ENCODE data around the gene L3MBTL4. TPM values are rescaled to one million over a fixed set of nuclear protein-coding genes. Genes with fewer than 3 reads are reported as not detected.
"Not testable (repeated sequence)": the region's sequence is repeated elsewhere in the genome, so short reads cannot be mapped to it uniquely, and the experiment has no call there.

Gene L3MBTL4
- total RNA-seq, 3 donors from 2014 or later = 4.9 to 13.9 (median 5.4) TPM

GRCh38 chr18:6056171-6056910 is 358.4 kb downstream of the L3MBTL4 start:
- no peak for TF ChIP-seq CTCF (IDR thresholded peaks at IDR 0.05)
- H3K4me1 ChIP-seq (ENCODE audit: low read depth) = no peaks in the 10 kb centered on the region
- DNase-seq (no peak), ATAC-seq (no peak)
- H3K36me3 ChIP-seq (ENCODE audit: low read depth) = no peaks in the 10 kb centered on the region
- no peak overlapping the region for H3K4me3 ChIP-seq
- no peaks in the 10 kb centered on the region for H3K9me3 ChIP-seq
- intact Hi-C loops (cut with DNase I, micrococcal nuclease) = no loop called here

- DNase-seq = no peak
- no peak for ATAC-seq
- intact Hi-C loops (cut with DNase I, micrococcal nuclease) = no loop called here
- Histone ChIP-seq H3K36me3 (ENCODE audit: low read depth) (no peaks in the 10 kb centered on the region), H3K9me3 (no peaks in the 10 kb centered on the region), H3K4me3 (no peak overlapping the region), H3K4me1 (ENCODE audit: low read depth) (no peaks in the 10 kb centered on the region)
- TF ChIP-seq CTCF (IDR thresholded peaks at IDR 0.05) = no peak
These were observed 359.0 kb downstream of the L3MBTL4 start for GRCh38 chr18:6055711-6056110.

GRCh38 chr18:6054256-6054842 is 360.4 kb downstream of the L3MBTL4 start:
- no peaks in the 10 kb centered on the region for H3K36me3 ChIP-seq (ENCODE audit: low read depth)
- DNase-seq (no peak), ATAC-seq (no peak)
- H3K4me1 ChIP-seq (ENCODE audit: low read depth) = no peaks in the 10 kb centered on the region
- no peak for TF ChIP-seq CTCF (IDR thresholded peaks at IDR 0.05)
- intact Hi-C loops (cut with DNase I, micrococcal nuclease) = no loop called here
- H3K9me3 ChIP-seq = no peaks in the 10 kb centered on the region
- no peak overlapping the region for H3K4me3 ChIP-seq

- no peak for DNase-seq
- H3K4me1 ChIP-seq (ENCODE audit: low read depth) = no peaks in the 10 kb centered on the region
These were observed 362.2 kb downstream of the L3MBTL4 start for GRCh38 chr18:6052449-6052913.

GRCh38 chr18:6047596-6047995 is 367.1 kb downstream of the L3MBTL4 start:
- intact Hi-C loops (cut with DNase I, micrococcal nuclease); DNase-seq; ATAC-seq: not testable (repeated sequence)

More at GRCh38 chr18:6052449-6052913, 362.2 kb downstream of the L3MBTL4 start:
- Histone ChIP-seq H3K9me3 (no peaks in the 10 kb centered on the region), H3K36me3 (ENCODE audit: low read depth) (no peaks in the 10 kb centered on the region), H3K4me3 (no peak overlapping the region)
- ATAC-seq = no peak
- intact Hi-C loops (cut with DNase I, micrococcal nuclease) = no loop called here
- TF ChIP-seq CTCF (IDR thresholded peaks at IDR 0.05) = no peak

GRCh38 chr18:6044773-6045172 is 369.9 kb downstream of the L3MBTL4 start:
- no peaks in the 10 kb centered on the region for H3K9me3 ChIP-seq
- intact Hi-C loops (cut with DNase I, micrococcal nuclease) = no loop called here
- TF ChIP-seq CTCF (IDR thresholded peaks at IDR 0.05) = no peak
- no peaks in the 10 kb centered on the region for H3K4me1 ChIP-seq (ENCODE audit: low read depth)
- no peak overlapping the region for H3K4me3 ChIP-seq
- no peak for DNase-seq
- H3K36me3 ChIP-seq (ENCODE audit: low read depth) = no peaks in the 10 kb centered on the region
- no peak for ATAC-seq

More at GRCh38 chr18:6047596-6047995, 367.1 kb downstream of the L3MBTL4 start:
- H3K36me3 ChIP-seq (ENCODE audit: low read depth); H3K4me3 ChIP-seq; H3K9me3 ChIP-seq; H3K4me1 ChIP-seq (ENCODE audit: low read depth): not testable (repeated sequence)

Measured in mucosa of descending colon (tissue), 3 donors.